Astrocyte of the cerebellum (primary cell): ENCODE data around the gene UGT1A8.
"Not testable (repeated sequence)": the region's sequence is repeated elsewhere in the genome, so short reads cannot be mapped to it uniquely, and the experiment has no call there.

Experiments used
- DNase-seq: peaks from one replicate; pipeline ENCODE4 v3.0.0-alpha.2; 2011; ENCODE audit warnings: low read depth
- H3K4me3 ChIP-seq: 2 replicates; pipeline ENCODE4 v1.5.1; 2011; ENCODE audit warnings: mild to moderate bottlenecking, low read depth, low read length, moderate library complexity
- in situ Hi-C: cut with HindIII; loops from 2 replicates; pipeline ENCODE4 v1.10.0; 2017; ENCODE audit warnings: low sequenced_read_pairs
- TF ChIP-seq, protein P1 (sequence below): IDR thresholded peaks from 2 replicates; pipeline ENCODE4 v1.5.1; 2012; ENCODE audit warnings: low read length, low read depth, moderate library complexity, mild to moderate bottlenecking; ENCODE audit errors: missing control alignments

Gene UGT1A8

GRCh38 chr2:233639860-233640259 is 22.4 kb downstream of the UGT1A8 start:
- in situ Hi-C loops = no loop called here
- TF ChIP-seq, protein P1, sequence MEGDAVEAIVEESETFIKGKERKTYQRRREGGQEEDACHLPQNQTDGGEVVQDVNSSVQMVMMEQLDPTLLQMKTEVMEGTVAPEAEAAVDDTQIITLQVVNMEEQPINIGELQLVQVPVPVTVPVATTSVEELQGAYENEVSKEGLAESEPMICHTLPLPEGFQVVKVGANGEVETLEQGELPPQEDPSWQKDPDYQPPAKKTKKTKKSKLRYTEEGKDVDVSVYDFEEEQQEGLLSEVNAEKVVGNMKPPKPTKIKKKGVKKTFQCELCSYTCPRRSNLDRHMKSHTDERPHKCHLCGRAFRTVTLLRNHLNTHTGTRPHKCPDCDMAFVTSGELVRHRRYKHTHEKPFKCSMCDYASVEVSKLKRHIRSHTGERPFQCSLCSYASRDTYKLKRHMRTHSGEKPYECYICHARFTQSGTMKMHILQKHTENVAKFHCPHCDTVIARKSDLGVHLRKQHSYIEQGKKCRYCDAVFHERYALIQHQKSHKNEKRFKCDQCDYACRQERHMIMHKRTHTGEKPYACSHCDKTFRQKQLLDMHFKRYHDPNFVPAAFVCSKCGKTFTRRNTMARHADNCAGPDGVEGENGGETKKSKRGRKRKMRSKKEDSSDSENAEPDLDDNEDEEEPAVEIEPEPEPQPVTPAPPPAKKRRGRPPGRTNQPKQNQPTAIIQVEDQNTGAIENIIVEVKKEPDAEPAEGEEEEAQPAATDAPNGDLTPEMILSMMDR = no peak
- no peak overlapping the region for H3K4me3 ChIP-seq
- no peak for DNase-seq

DNA sequence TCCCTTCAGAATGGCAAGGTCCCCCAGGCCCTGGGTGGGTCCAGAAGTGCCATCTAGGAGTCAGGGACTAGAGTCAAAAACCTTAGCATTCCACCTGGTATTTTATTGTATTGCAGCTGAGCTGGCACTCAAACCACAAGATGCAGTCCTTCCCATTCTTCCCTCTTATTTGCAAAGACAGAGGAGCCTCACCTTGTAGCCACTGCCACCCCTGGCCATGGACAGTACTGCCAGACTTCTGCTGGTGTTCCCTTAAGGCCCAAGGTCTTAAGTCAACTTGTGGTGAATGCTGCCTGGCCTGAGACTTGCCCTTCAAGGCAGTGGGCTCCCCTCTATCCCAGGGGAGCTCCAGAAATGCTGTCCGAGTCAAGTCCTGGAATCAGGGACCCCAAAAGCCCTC is 25.7 kb downstream of the UGT1A8 start:
- in situ Hi-C loops = no loop called here

DNA sequence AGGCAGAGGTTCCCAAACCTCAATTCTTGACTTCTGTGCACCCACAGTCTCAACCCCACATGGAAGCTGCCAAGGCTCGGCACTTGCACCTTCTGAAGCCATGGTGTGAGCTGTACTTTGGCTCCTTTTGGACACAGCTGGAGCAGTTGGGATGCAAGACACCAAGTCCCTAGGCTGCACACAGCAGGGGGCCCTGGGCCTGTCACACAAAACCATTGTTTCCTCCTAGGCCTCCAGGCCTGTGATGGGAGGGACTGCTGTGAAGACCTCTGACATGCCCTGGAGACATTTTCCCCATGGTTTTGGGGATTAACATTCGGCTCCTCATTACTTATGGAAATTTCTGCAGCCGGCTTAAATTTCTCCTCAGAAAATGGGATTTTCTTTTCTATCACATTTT is 28.6 kb downstream of the UGT1A8 start:
- DNase-seq, in situ Hi-C loops, H3K4me3 ChIP-seq: not testable (repeated sequence)

More for the DNA sequence above, 25.7 kb downstream of the UGT1A8 start:
- no peak overlapping the region for H3K4me3 ChIP-seq
- TF ChIP-seq, protein P1 = peak; percentile 25
- no peak for DNase-seq

DNA sequence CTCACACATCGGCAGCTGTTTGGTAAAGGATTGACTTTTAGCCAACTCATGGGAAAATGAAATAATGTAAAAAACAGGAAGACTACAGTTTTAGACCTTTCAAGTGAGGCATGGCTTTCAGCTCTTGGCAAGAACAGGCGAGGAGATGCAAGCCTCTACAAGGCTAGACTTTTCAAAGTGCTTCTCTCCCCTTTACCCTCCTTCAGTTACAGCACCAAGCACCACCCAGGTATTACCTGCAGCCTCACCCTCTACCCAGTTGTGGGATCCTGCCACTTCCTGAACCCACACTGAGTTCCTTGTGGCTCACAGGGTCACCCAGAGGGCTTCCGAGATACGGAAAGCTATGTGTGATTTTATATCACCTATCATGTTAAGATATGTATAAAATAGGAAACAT is 33.5 kb downstream of the UGT1A8 start:
- no peak overlapping the region for H3K4me3 ChIP-seq
- no peak for DNase-seq
- in situ Hi-C loops = no loop called here
- TF ChIP-seq, protein P1 = no peak

GRCh38 chr2:233651430-233651829 is 34.0 kb downstream of the UGT1A8 start:
- no peak overlapping the region for H3K4me3 ChIP-seq
- in situ Hi-C loops = no loop called here
- TF ChIP-seq, protein P1 = no peak

DNA sequence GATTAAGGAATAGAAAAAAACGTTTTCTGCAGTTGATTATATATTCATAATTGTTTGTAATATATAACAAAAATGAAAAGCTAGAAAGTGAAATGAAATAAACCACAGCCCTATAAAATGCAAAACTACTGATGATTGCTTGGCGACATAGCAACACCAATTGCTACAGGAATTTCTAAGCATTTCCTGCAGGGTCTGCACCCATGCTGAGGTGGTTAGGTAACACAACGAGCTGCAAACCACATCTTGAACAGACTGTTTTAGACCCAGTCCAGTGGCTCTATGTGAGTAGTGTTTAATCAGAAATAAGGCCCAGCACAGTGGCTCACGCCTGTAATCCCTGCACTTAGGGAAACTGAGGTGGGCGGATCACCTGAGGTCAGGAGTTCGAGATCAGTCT is 37.1 kb downstream of the UGT1A8 start:
- TF ChIP-seq, protein P1 = no peak
- no peak for DNase-seq
- in situ Hi-C loops = no loop called here
- no peak overlapping the region for H3K4me3 ChIP-seq

More at GRCh38 chr2:233651430-233651829, 34.0 kb downstream of the UGT1A8 start:
- DNase-seq = no peak

DNA sequence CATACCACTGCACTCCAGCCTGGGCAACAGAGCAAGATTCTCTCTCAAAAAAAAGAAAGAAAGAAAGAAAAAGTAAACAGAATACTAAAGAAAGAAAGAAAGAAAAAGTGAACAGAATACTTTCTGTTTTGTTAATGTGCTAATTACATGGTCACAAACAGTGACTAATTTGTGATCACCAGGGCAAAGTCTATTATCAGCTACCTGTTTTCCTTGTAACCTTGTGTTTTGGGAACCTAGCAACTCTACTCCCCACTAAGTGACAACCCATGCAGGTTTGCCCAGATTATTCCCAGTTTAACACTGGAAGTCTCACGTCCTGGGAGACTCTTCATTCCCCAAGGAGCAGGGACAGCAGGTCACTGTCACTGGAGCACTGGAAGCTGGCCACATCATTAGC is 37.6 kb downstream of the UGT1A8 start:
- in situ Hi-C loops = no loop called here
- TF ChIP-seq, protein P1 = no peak
- no peak for DNase-seq
- H3K4me3 ChIP-seq = no peak overlapping the region

DNA sequence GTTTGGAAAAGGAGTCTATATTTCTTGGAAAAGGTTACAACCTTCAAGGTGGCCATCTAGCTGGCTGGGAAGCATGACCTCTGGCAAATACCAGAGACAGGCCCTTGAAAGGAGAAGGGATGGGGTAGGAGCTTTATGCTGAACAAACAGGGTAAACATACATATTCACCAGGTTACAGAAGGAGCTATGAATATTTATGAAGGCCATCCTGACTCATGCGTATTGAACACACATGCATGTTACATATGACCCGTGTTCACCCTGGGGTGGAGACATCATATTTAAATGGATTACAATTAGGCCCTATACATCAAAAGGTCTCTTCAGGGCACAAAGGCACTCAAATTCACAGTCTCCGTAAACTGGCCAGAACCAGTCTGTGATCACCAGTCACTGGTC is 38.5 kb downstream of the UGT1A8 start:
- in situ Hi-C loops, H3K4me3 ChIP-seq, DNase-seq: not testable (repeated sequence)
